COLO668 (cell line): ENCODE data around the gene FAM174C.

Source experiments
- DNase-seq: peaks from one replicate; lab custom pipeline; 2025; ENCODE audit not compliant: unreplicated experiment; lab: John Stamatoyannopoulos, UW

Gene FAM174C

GRCh38 chr19:1272423-1273262, 2.7 kb upstream of the FAM174C start:
- DNase-seq, result no peak

GRCh38 chr19:1273263-1274041, 1.9 kb upstream of the FAM174C start:
- DNase-seq, result peak; percentile 26

GRCh38 chr19:1274081-1274851, 1.1 kb upstream of the FAM174C start:
- peak; percentile 51 for DNase-seq

GRCh38 chr19:1274852-1275259, 474 bp upstream of the FAM174C start:
- peak; percentile 66 for DNase-seq

GRCh38 chr19:1275976-1276627, 772 bp downstream of the FAM174C start:
- no peak for DNase-seq

- peak; percentile 78 for DNase-seq
These were observed 1.3 kb downstream of the FAM174C start for GRCh38 chr19:1276628-1277022.

- no peak for DNase-seq
These were observed 1.7 kb downstream of the FAM174C start for GRCh38 chr19:1277061-1277460.

GRCh38 chr19:1278074-1278473, 2.7 kb downstream of the FAM174C start:
- DNase-seq, result no peak

GRCh38 chr19:1278713-1279660, 3.7 kb downstream of the FAM174C start:
- DNase-seq, result no peak

GRCh38 chr19:1279782-1280341, 4.5 kb downstream of the FAM174C start:
- DNase-seq, result peak; percentile 81

GRCh38 chr19:1280636-1281568, 5.6 kb downstream of the FAM174C start:
- DNase-seq, result no peak

- no peak for DNase-seq
These were observed 6.4 kb downstream of the FAM174C start for GRCh38 chr19:1281569-1282287.

- DNase-seq, result no peak
These were observed 7.4 kb downstream of the FAM174C start for GRCh38 chr19:1282588-1283206.

- DNase-seq, result no peak
These were observed 8.0 kb downstream of the FAM174C start for GRCh38 chr19:1283207-1283916.

GRCh38 chr19:1283917-1284292, 8.6 kb downstream of the FAM174C start:
- DNase-seq, result no peak

GRCh38 chr19:1284293-1284978, 9.1 kb downstream of the FAM174C start:
- no peak for DNase-seq
